Measurements from ENCODE around the gene PIGT. TPM values are rescaled to one million over a fixed set of nuclear protein-coding genes. Genes with fewer than 3 reads are reported as not detected.

The PIGT gene
- total and polyA plus RNA-seq, 2 donors, result 28.1 to 52.6 TPM

- no peak for DNase-seq (ENCODE audit: low read depth in 6 of 9, low spot score in 9 of 9)
- Histone ChIP-seq H3K4me3 (ENCODE audit: low read length in 2 of 2) (peak overlapping the region; percentile 61 to 98), H3K36me3 (ENCODE audit: control insufficient read depth in 2 of 2, insufficient read depth in 2 of 2, low read length in 1 of 2) (peaks cover 31 to 37% of the 10 kb centered on the region in 2 donors), H3K27ac (ENCODE audit: low read depth in 1 of 2, low read length in 1 of 2) (no peak overlapping the region), H3K9me3 (ENCODE audit: control insufficient read depth in 2 of 2, insufficient read depth in 1 of 2, low read length in 1 of 2) (no peaks in the 10 kb centered on the region), H3K27me3 (ENCODE audit: control insufficient read depth in 2 of 2, insufficient read depth in 1 of 2, low read length in 1 of 2) (no peaks in the 10 kb centered on the region), H3K4me1 (ENCODE audit: control insufficient read depth in 2 of 2, insufficient read depth in 2 of 2, low read length in 2 of 2) (peaks cover 10% of the 10 kb centered on the region in 2 donors)
- WGBS, result 79% methylated on average over 2 of the region's 2 CpGs
Measured at GRCh38 chr20:45416917-45417316, 976 bp downstream of the PIGT start.

- no peak for DNase-seq (ENCODE audit: low read depth in 6 of 9, low spot score in 9 of 9)
- Histone ChIP-seq H3K27ac (ENCODE audit: low read depth in 1 of 2, low read length in 1 of 2) (no peak overlapping the region), H3K27me3 (ENCODE audit: control insufficient read depth in 2 of 2, insufficient read depth in 1 of 2, low read length in 1 of 2) (no peaks in the 10 kb centered on the region), H3K9me3 (ENCODE audit: control insufficient read depth in 2 of 2, insufficient read depth in 1 of 2, low read length in 1 of 2) (no peaks in the 10 kb centered on the region), H3K36me3 (ENCODE audit: control insufficient read depth in 2 of 2, insufficient read depth in 2 of 2, low read length in 1 of 2) (peaks cover 42 to 49% of the 10 kb centered on the region in 2 donors), H3K4me1 (ENCODE audit: control insufficient read depth in 2 of 2, insufficient read depth in 2 of 2, low read length in 2 of 2) (peaks cover 10% of the 10 kb centered on the region in 2 donors), H3K4me3 (ENCODE audit: low read length in 2 of 2) (no peak overlapping the region)
- WGBS, result 94% methylated on average over 17 of the region's 17 CpGs
Measured at GRCh38 chr20:45419188-45420091, 3.5 kb downstream of the PIGT start.

GRCh38 chr20:45420125-45420524, 4.2 kb downstream of the PIGT start:
- 99% methylated on average over 8 of the region's 8 CpGs for WGBS
- Histone ChIP-seq H3K36me3 (ENCODE audit: control insufficient read depth in 2 of 2, insufficient read depth in 2 of 2, low read length in 1 of 2) (peaks cover 46 to 51% of the 10 kb centered on the region in 2 donors), H3K4me3 (ENCODE audit: low read length in 2 of 2) (no peak overlapping the region), H3K27ac (ENCODE audit: low read depth in 1 of 2, low read length in 1 of 2) (no peak overlapping the region), H3K27me3 (ENCODE audit: control insufficient read depth in 2 of 2, insufficient read depth in 1 of 2, low read length in 1 of 2) (no peaks in the 10 kb centered on the region), H3K9me3 (ENCODE audit: control insufficient read depth in 2 of 2, insufficient read depth in 1 of 2, low read length in 1 of 2) (no peaks in the 10 kb centered on the region), H3K4me1 (ENCODE audit: control insufficient read depth in 2 of 2, insufficient read depth in 2 of 2, low read length in 2 of 2) (peaks cover 10% of the 10 kb centered on the region in 2 donors)
- DNase-seq (ENCODE audit: low read depth in 6 of 9, low spot score in 9 of 9), result no peak

GRCh38 chr20:45423700-45424099, 7.8 kb downstream of the PIGT start:
- Histone ChIP-seq H3K4me1 (ENCODE audit: control insufficient read depth in 2 of 2, insufficient read depth in 2 of 2, low read length in 2 of 2) (no peaks in the 10 kb centered on the region), H3K9me3 (ENCODE audit: control insufficient read depth in 2 of 2, insufficient read depth in 1 of 2, low read length in 1 of 2) (no peaks in the 10 kb centered on the region), H3K36me3 (ENCODE audit: control insufficient read depth in 2 of 2, insufficient read depth in 2 of 2, low read length in 1 of 2) (peaks cover 57 to 63% of the 10 kb centered on the region in 2 donors), H3K27ac (ENCODE audit: low read depth in 1 of 2, low read length in 1 of 2) (no peak overlapping the region), H3K4me3 (ENCODE audit: low read length in 2 of 2) (no peak overlapping the region), H3K27me3 (ENCODE audit: control insufficient read depth in 2 of 2, insufficient read depth in 1 of 2, low read length in 1 of 2) (no peaks in the 10 kb centered on the region)
- no peak for DNase-seq (ENCODE audit: low read depth in 6 of 9, low spot score in 9 of 9)
- 97% methylated on average over 2 of the region's 2 CpGs for WGBS

GRCh38 chr20:45425561-45425960, 9.6 kb downstream of the PIGT start:
- DNase-seq (ENCODE audit: low read depth in 6 of 9, low spot score in 9 of 9), result no peak
- no peaks in the 10 kb centered on the region for H3K4me1 ChIP-seq (ENCODE audit: control insufficient read depth in 2 of 2, insufficient read depth in 2 of 2, low read length in 2 of 2)
- WGBS, result over 99% methylated on average over 17 of the region's 17 CpGs
- H3K9me3 ChIP-seq (ENCODE audit: control insufficient read depth in 2 of 2, insufficient read depth in 1 of 2, low read length in 1 of 2), result no peaks in the 10 kb centered on the region
- H3K36me3 ChIP-seq (ENCODE audit: control insufficient read depth in 2 of 2, insufficient read depth in 2 of 2, low read length in 1 of 2), result peaks cover 39 to 46% of the 10 kb centered on the region in 2 donors
- no peak overlapping the region for H3K27ac ChIP-seq (ENCODE audit: low read depth in 1 of 2, low read length in 1 of 2)
- no peak overlapping the region for H3K4me3 ChIP-seq (ENCODE audit: low read length in 2 of 2)
- H3K27me3 ChIP-seq (ENCODE audit: control insufficient read depth in 2 of 2, insufficient read depth in 1 of 2, low read length in 1 of 2), result no peaks in the 10 kb centered on the region

- no peaks in the 10 kb centered on the region for H3K9me3 ChIP-seq (ENCODE audit: control insufficient read depth in 2 of 2, insufficient read depth in 1 of 2, low read length in 1 of 2)
- H3K4me1 ChIP-seq (ENCODE audit: control insufficient read depth in 2 of 2, insufficient read depth in 2 of 2, low read length in 2 of 2), result no peaks in the 10 kb centered on the region
- WGBS, result 95% methylated on average over 5 of the region's 5 CpGs
- no peaks in the 10 kb centered on the region for H3K27me3 ChIP-seq (ENCODE audit: control insufficient read depth in 2 of 2, insufficient read depth in 1 of 2, low read length in 1 of 2)
- H3K27ac ChIP-seq (ENCODE audit: low read depth in 1 of 2, low read length in 1 of 2), result no peak overlapping the region
- peaks cover 30 to 37% of the 10 kb centered on the region in 2 donors for H3K36me3 ChIP-seq (ENCODE audit: control insufficient read depth in 2 of 2, insufficient read depth in 2 of 2, low read length in 1 of 2)
- no peak overlapping the region for H3K4me3 ChIP-seq (ENCODE audit: low read length in 2 of 2)
- DNase-seq (ENCODE audit: low read depth in 6 of 9, low spot score in 9 of 9), result no peak
Measured at GRCh38 chr20:45426320-45427016, 10.5 kb downstream of the PIGT start.

- Histone ChIP-seq H3K4me1 (ENCODE audit: control insufficient read depth in 2 of 2, insufficient read depth in 2 of 2, low read length in 2 of 2) (peaks cover 5 to 6% of the 10 kb centered on the region in 2 donors), H3K27ac (ENCODE audit: low read depth in 1 of 2, low read length in 1 of 2) (no peak overlapping the region), H3K9me3 (ENCODE audit: control insufficient read depth in 2 of 2, insufficient read depth in 1 of 2, low read length in 1 of 2) (no peaks in the 10 kb centered on the region), H3K27me3 (ENCODE audit: control insufficient read depth in 2 of 2, insufficient read depth in 1 of 2, low read length in 1 of 2) (no peaks in the 10 kb centered on the region), H3K4me3 (ENCODE audit: low read length in 2 of 2) (no peak overlapping the region), H3K36me3 (ENCODE audit: control insufficient read depth in 2 of 2, insufficient read depth in 2 of 2, low read length in 1 of 2) (peaks cover 25 to 32% of the 10 kb centered on the region in 2 donors)
- WGBS, result 95% methylated on average over 14 of the region's 14 CpGs
- DNase-seq (ENCODE audit: low read depth in 6 of 9, low spot score in 9 of 9), result no peak
Measured at GRCh38 chr20:45427236-45428149, 11.6 kb downstream of the PIGT start.

- 96% methylated on average over 2 of the region's 2 CpGs for WGBS
- Histone ChIP-seq H3K4me3 (ENCODE audit: low read length in 2 of 2) (no peak overlapping the region), H3K27me3 (ENCODE audit: control insufficient read depth in 2 of 2, insufficient read depth in 1 of 2, low read length in 1 of 2) (no peaks in the 10 kb centered on the region), H3K9me3 (ENCODE audit: control insufficient read depth in 2 of 2, insufficient read depth in 1 of 2, low read length in 1 of 2) (no peaks in the 10 kb centered on the region), H3K27ac (ENCODE audit: low read depth in 1 of 2, low read length in 1 of 2) (no peak overlapping the region), H3K4me1 (ENCODE audit: control insufficient read depth in 2 of 2, insufficient read depth in 2 of 2, low read length in 2 of 2) (peaks cover 5 to 8% of the 10 kb centered on the region in 2 donors), H3K36me3 (ENCODE audit: control insufficient read depth in 2 of 2, insufficient read depth in 2 of 2, low read length in 1 of 2) (peaks cover 13 to 20% of the 10 kb centered on the region in 2 donors)
- DNase-seq (ENCODE audit: low read depth in 6 of 9, low spot score in 9 of 9), result no peak
Measured at GRCh38 chr20:45429618-45430017, 13.7 kb downstream of the PIGT start.
